Activated CD8-positive, alpha-beta memory T cell treated with anti-CD3 and anti-CD28 coated beads, Interleukin-2, amount 10 ng/mL, durations not matched to agents 7 days and 5 days (primary cell): ENCODE results near the gene P2RX1. TPM values are rescaled to one million over a fixed set of nuclear protein-coding genes. Genes with fewer than 3 reads are reported as not detected.
A peak's percentile ranks its signal among the peaks of the same experiment; 100 is the strongest.

Source experiments
- ATAC-seq: fragments of 150-1000 bp; cut with Tn5 transposase; one replicate; pipeline ENCODE4 v1.10.0; 2021; ENCODE audit warnings: moderate library complexity
- CTCF ChIA-PET: fragments of 350-600 bp; sonication (Branson Sonifier 250); formaldehyde crosslinking; loops from one replicate; lab custom pipeline; 2021; ENCODE audit warnings: antibody characterized with exemption; lab: Charles Lee
- DNase-seq: peaks from one replicate; pipeline ENCODE4 v3.0.0-alpha.2; 2020
- H3K27ac Mint-ChIP-seq: one replicate; pipeline ENCODE4 v1.8.0; 2021; ENCODE audit warnings: mild to moderate bottlenecking, mixed read lengths
- H3K27me3 Mint-ChIP-seq: one replicate; pipeline ENCODE4 v1.8.0; 2021; ENCODE audit warnings: mixed read lengths
- H3K36me3 Mint-ChIP-seq: one replicate; pipeline ENCODE4 v1.8.0; 2021; ENCODE audit warnings: mild to moderate bottlenecking, mixed read lengths
- H3K4me1 Mint-ChIP-seq: one replicate; pipeline ENCODE4 v1.8.0; 2021; ENCODE audit warnings: mixed read lengths
- H3K4me3 Mint-ChIP-seq: one replicate; pipeline ENCODE4 v1.8.0; 2021; ENCODE audit warnings: mild to moderate bottlenecking, moderate library complexity, mixed read lengths
- H3K9me3 Mint-ChIP-seq: one replicate; pipeline ENCODE4 v1.8.0; 2022; ENCODE audit warnings: low read depth, mixed read lengths
- total RNA-seq, 2 experiments: library from RNA; stranded (reverse); gene quantifications; one replicate each; pipeline ENCODE4 v1.2.3, GENCODE V29; 2021

P2RX1 gene
- total RNA-seq, 2 experiments from 2014 or later: 0.58 to 0.61 TPM

DNA sequence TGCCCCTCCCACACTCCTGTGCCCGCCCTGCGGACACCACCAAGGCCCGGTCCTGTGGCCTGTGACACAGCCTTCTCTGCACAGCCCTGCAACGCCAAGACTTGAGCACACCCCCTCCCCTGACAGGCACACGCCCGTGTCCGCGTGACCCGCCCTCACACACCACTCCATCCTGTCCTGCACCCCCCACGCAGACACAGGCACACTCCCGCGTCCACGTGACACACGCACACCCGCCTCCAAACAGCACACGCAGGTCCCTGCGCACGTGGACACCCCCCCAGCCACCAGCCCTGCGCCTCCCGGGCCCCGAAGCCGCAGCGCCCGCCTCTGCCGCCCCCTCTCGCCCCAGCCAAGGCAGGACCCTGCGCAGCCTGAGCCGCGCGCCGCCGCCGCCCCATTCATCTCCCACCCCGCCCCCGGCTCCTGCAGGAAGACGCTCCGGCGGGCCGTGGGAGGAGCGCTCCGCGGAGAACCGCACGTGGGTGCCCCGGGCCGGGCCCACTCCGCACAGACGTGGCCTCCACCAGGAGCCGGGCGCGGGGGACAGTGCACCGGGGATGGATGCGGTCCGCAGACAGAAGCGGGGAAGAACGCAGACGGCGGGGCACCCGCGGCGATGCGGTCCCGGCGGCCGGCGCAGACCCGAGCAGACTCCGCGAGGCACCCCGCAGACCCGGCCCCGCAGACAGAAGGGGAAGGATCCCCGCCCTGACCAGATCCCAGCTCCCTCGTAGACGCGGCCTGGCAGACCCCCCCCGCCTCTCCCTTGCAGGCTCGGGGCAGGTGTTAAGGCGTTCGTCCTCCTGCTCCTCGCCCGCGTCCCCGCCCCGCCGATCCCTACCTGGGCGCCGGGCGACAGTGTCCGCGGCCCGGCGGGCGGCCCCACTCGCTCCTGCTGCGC is 23.9 kb downstream of the P2RX1 start:
- ATAC-seq: peak; percentile 30
- H3K4me1 Mint-ChIP-seq: peaks cover 25% of the 10 kb centered on the region
- H3K27ac Mint-ChIP-seq: no peak overlapping the region

DNA sequence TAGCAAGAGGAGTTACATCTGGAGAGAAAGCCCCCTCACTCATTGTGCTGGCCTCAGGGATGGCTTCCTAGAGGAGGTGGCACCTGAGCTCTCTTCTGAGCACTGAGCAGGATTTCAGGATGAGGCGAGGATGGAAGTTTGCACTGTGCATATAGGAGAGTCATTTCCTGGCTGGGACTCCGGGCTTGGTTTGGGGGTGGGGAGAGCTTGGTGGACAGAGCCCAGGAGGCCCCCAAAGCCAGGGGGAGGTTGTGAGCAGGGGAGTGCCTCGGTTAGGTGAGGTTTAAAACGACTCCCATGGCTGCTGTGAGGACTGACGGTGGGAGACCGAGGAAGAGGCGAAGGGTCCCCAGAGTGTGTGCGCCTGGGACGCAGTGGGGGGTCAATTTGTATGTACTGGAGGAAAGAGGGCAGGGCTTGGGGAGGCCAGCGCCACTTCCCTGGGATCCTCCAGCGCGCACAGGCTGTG is 24.6 kb downstream of the P2RX1 start:
- Mint-ChIP-seq H3K9me3 (no peaks in the 10 kb centered on the region), H3K36me3 (no peaks in the 10 kb centered on the region), H3K4me3 (peak overlapping the region; percentile 73), H3K27me3 (peaks cover 7% of the 10 kb centered on the region), H3K27ac (no peak overlapping the region), H3K4me1 (peaks cover 32% of the 10 kb centered on the region)
- no peak for DNase-seq
- no peak for ATAC-seq
- CTCF ChIA-PET: no interaction called here

More for the DNA sequence above, 23.9 kb downstream of the P2RX1 start:
- peak; percentile 81 for DNase-seq
- peaks cover 7% of the 10 kb centered on the region for H3K27me3 Mint-ChIP-seq
- no peaks in the 10 kb centered on the region for H3K36me3 Mint-ChIP-seq
- peak overlapping the region; percentile 73 for H3K4me3 Mint-ChIP-seq
- no peaks in the 10 kb centered on the region for H3K9me3 Mint-ChIP-seq
- CTCF ChIA-PET: interaction anchor here (1.4 to 4.3 kb wide), 3 partner anchors 22 to 47 kb away, joined by 4 to 15 read pairs (median 5); no protein-coding TSS in a partner anchor

DNA sequence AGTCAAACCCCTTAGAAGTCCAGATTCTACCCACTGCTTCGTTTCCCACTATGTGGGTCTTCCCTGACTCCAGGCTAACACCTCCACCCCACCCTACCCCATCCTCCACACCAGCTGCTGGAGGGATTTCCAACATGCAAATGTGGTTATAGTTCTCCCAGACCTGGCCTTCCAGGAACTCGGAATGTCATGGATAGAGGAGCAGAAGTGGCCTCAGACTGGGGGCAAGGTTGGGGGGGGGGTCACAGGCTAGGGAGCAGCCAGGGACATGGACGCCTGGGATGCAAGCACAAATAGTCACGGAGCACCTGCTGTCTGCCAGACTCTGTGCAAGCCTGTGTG is 25.4 kb downstream of the P2RX1 start:
- Mint-ChIP-seq H3K4me3 (peak overlapping the region; percentile 73), H3K36me3 (no peaks in the 10 kb centered on the region), H3K9me3 (no peaks in the 10 kb centered on the region), H3K27ac (no peak overlapping the region), H3K4me1 (peaks cover 38% of the 10 kb centered on the region), H3K27me3 (peaks cover 7% of the 10 kb centered on the region)
- ATAC-seq (no peak), DNase-seq (no peak)
- CTCF ChIA-PET: interaction anchor here (1.2 to 1.8 kb wide), 2 partner anchors 10 to 23 kb away, joined by 4 read pairs; no protein-coding TSS in a partner anchor

GRCh38 chr17:3890082-3890877 is 26.0 kb downstream of the P2RX1 start:
- Mint-ChIP-seq H3K27ac (no peak overlapping the region), H3K4me3 (no peak overlapping the region), H3K36me3 (no peaks in the 10 kb centered on the region), H3K4me1 (peaks cover 38% of the 10 kb centered on the region), H3K27me3 (peaks cover 7% of the 10 kb centered on the region), H3K9me3 (no peaks in the 10 kb centered on the region)
- ATAC-seq (no peak), DNase-seq (no peak)
- CTCF ChIA-PET: interaction anchor here (1.2 to 1.8 kb wide), 2 partner anchors 10 to 24 kb away, joined by 4 read pairs; no protein-coding TSS in a partner anchor

DNA sequence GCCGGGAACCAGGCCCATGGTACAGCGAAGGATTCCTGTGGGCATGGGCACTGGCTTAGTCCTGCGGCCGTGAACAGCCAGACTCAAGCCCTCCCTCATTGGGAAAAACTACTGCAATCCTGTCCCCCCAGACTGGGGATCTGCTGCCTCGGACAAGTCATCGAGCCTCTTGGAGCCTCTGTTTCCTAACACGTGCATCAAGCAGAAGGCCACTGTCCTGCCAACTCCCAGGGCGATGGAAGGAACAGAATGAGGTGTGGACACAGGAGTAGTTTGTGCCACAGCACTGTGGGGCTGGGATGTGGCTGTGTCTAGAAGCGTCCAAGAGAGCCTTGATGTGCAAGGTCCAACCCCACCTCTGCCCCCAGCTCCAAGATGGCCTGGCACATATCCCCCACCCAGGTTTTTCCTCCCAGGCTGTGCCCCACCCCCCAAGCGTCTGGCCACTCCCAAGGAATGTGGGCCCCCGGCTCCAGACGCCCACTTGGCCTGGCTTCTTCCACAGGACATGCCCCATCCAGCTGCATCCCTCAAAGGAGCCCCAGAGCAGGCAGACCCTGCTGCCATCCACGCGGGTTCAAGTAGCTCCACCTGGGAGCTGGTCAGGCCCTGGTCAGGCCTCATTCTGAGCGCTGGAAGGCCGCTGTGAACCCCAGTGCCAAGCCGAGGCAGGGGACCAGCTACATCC is 26.8 kb downstream of the P2RX1 start:
- Mint-ChIP-seq H3K4me1 (peaks cover 38% of the 10 kb centered on the region), H3K27me3 (peaks cover 7% of the 10 kb centered on the region), H3K36me3 (no peaks in the 10 kb centered on the region), H3K27ac (no peak overlapping the region), H3K4me3 (no peak overlapping the region), H3K9me3 (no peaks in the 10 kb centered on the region)
- CTCF ChIA-PET: interaction anchor here (1.2 to 1.8 kb wide), 2 partner anchors 11 to 24 kb away, joined by 4 read pairs; no protein-coding TSS in a partner anchor
- DNase-seq (no peak), ATAC-seq (no peak)

- Mint-ChIP-seq H3K36me3 (no peaks in the 10 kb centered on the region), H3K4me1 (peaks cover 29% of the 10 kb centered on the region), H3K27ac (no peak overlapping the region), H3K4me3 (no peak overlapping the region), H3K9me3 (no peaks in the 10 kb centered on the region), H3K27me3 (peaks cover 7% of the 10 kb centered on the region)
- no peak for DNase-seq
- ATAC-seq: no peak
- CTCF ChIA-PET: interaction anchor here (1.0 kb wide), 2 partner anchors 25 to 32 kb away, joined by 3 to 4 read pairs; no protein-coding TSS in a partner anchor
Measured at GRCh38 chr17:3888343-3889171, 27.7 kb downstream of the P2RX1 start.

GRCh38 chr17:3887804-3888203 is 28.5 kb downstream of the P2RX1 start:
- CTCF ChIA-PET: interaction anchor here (1.0 to 1.3 kb wide), 3 partner anchors 26 to 78 kb away, joined by 3 to 4 read pairs (median 3); no protein-coding TSS in a partner anchor
- ATAC-seq (no peak), DNase-seq (no peak)
- Mint-ChIP-seq H3K9me3 (no peaks in the 10 kb centered on the region), H3K36me3 (no peaks in the 10 kb centered on the region), H3K4me3 (no peak overlapping the region), H3K27ac (no peak overlapping the region), H3K4me1 (peaks cover 27% of the 10 kb centered on the region), H3K27me3 (peaks cover 7% of the 10 kb centered on the region)

DNA sequence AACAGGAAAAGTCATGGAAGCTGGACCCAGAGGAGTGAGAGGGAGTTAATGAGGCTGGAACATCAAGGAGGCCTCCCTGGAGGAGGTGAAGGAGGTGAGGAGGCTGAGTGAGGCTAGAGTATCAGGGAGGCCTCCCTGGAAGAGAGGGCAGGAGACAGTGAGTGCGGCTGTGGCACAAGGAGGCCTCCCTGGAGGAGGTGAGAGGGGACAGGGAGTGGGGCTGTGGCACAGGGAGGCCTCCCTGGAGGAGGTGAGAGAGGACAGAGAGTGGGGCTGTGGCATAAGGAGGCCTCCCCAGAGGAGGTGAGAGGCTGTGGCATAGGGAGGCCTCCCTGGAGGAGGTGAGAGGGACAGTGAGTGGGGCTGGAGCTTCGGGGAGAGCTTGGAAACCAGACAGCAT is 28.9 kb downstream of the P2RX1 start:
- peaks cover 7% of the 10 kb centered on the region for H3K27me3 Mint-ChIP-seq
- CTCF ChIA-PET: interaction anchor here (1.0 to 1.3 kb wide), 3 partner anchors 27 to 78 kb away, joined by 3 to 4 read pairs (median 3); no protein-coding TSS in a partner anchor
- no peaks in the 10 kb centered on the region for H3K36me3 Mint-ChIP-seq
- DNase-seq (no peak), ATAC-seq (no peak)
- H3K27ac Mint-ChIP-seq: peak overlapping the region; percentile 56
- H3K4me3 Mint-ChIP-seq: peak overlapping the region; percentile 1
- H3K9me3 Mint-ChIP-seq: no peaks in the 10 kb centered on the region
- H3K4me1 Mint-ChIP-seq: peaks cover 27% of the 10 kb centered on the region

DNA sequence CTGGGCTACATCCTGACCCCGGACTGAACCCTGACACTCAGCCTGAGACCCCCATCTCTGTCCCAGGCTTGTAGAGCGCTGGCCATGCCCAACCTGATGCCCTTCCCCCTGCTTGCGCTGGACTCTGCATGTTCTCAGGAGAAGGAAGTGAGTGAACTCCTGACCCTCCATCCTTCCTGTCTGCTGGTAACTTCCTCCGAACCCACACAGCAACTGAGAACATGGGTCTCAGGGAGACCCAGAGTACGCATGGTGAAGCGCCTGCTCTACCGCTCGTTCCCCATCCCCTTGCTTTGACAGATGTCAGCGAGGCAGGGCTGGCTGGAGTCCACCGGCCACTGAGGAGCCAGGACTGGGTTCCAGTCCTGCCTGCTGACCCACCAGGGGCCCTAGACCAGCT is 29.5 kb downstream of the P2RX1 start:
- Mint-ChIP-seq H3K4me3 (no peak overlapping the region), H3K27ac (peak overlapping the region; percentile 56), H3K27me3 (peaks cover 7% of the 10 kb centered on the region), H3K9me3 (no peaks in the 10 kb centered on the region), H3K4me1 (peaks cover 23% of the 10 kb centered on the region), H3K36me3 (no peaks in the 10 kb centered on the region)
- DNase-seq: peak; percentile 51
- CTCF ChIA-PET: interaction anchor here (1.3 kb wide), 1 partner anchor 79 kb away, joined by 3 read pairs; no protein-coding TSS in a partner anchor
- peak; percentile 58 for ATAC-seq

- H3K9me3 Mint-ChIP-seq: no peaks in the 10 kb centered on the region
- H3K36me3 Mint-ChIP-seq: no peaks in the 10 kb centered on the region
- DNase-seq: no peak
- CTCF ChIA-PET: no interaction called here
- no peak overlapping the region for H3K27ac Mint-ChIP-seq
- no peak overlapping the region for H3K4me3 Mint-ChIP-seq
- ATAC-seq: no peak
- no peaks in the 10 kb centered on the region for H3K27me3 Mint-ChIP-seq
- H3K4me1 Mint-ChIP-seq: peaks cover 16% of the 10 kb centered on the region
Measured at GRCh38 chr17:3885970-3886369, 30.3 kb downstream of the P2RX1 start.

DNA sequence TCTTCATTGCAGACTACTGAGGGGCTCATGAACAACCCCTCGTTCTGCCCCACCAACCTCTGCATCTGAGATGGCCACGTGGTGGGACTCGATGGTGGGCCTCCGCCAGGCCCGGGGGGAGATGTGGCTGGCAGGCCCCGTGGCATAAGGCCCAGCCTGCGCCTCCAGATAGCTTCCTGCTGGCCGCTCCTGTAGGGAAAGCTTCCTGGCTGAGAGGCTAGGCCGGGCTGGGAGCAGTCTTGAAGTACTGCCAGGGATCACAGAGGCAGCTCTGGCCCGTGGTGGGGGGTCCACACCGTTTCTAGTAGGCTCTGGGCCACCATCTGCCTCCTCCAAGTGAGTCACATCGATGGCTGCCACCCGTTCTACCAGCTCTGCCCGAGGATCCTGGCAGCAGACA is 31.0 kb downstream of the P2RX1 start:
- DNase-seq (no peak), ATAC-seq (no peak)
- Mint-ChIP-seq H3K27ac (no peak overlapping the region), H3K36me3 (no peaks in the 10 kb centered on the region), H3K4me3 (no peak overlapping the region), H3K4me1 (peaks cover 16% of the 10 kb centered on the region), H3K9me3 (no peaks in the 10 kb centered on the region), H3K27me3 (no peaks in the 10 kb centered on the region)
- CTCF ChIA-PET: interaction anchor here (0.6 to 1.2 kb wide), 2 partner anchors 28 to 37 kb away, joined by 3 to 4 read pairs; no protein-coding TSS in a partner anchor

GRCh38 chr17:3884188-3884587 is 32.1 kb downstream of the P2RX1 start:
- no peaks in the 10 kb centered on the region for H3K36me3 Mint-ChIP-seq
- CTCF ChIA-PET: interaction anchor here (0.9 to 1.2 kb wide), 2 partner anchors 21 to 30 kb away, joined by 5 read pairs; no protein-coding TSS in a partner anchor

More at GRCh38 chr17:3884188-3884587, 32.1 kb downstream of the P2RX1 start:
- H3K4me1 Mint-ChIP-seq: peaks cover 16% of the 10 kb centered on the region
- no peaks in the 10 kb centered on the region for H3K27me3 Mint-ChIP-seq
- no peak for ATAC-seq
- no peaks in the 10 kb centered on the region for H3K9me3 Mint-ChIP-seq
- H3K27ac Mint-ChIP-seq: no peak overlapping the region
- H3K4me3 Mint-ChIP-seq: no peak overlapping the region
- DNase-seq: no peak
